ENCODE data around the gene PRELID1. TPM values are rescaled to one million over a fixed set of nuclear protein-coding genes. Genes with fewer than 3 reads are reported as not detected.
A peak's percentile ranks its signal among the peaks of the same experiment; 100 is the strongest.
"Not testable (repeated sequence)": the region's sequence is repeated elsewhere in the genome, so short reads cannot be mapped to it uniquely, and the experiment has no call there.

The PRELID1 gene
- total RNA-seq (100 to 1,000 TPM in 1 of 5 experiments, 10 to 100 TPM in 4; 49.0 to 172 (median 57.2) TPM), polyA plus RNA-seq (100 to 1,000 TPM; 155 to 177 TPM), total RNA-seq (30.4 reads per million, percentile 60 among the genes with 10 or more reads in this experiment)

- H3K9me3 Mint-ChIP-seq: peaks cover 0 to 2% (median 0%) of the 10 kb centered on the region in 11 donors
- peak; percentile 80 for ATAC-seq
- peak; percentile 78 to 95 (median 85) for DNase-seq
- Histone ChIP-seq H3K27ac (ENCODE audit: low read depth, low read length) (peak within 1 kb of the TSS; percentile 78), H3K27me3 (ENCODE audit: control insufficient read depth in 2 of 2, insufficient read depth in 2 of 2, low read length in 2 of 2) (no peaks in the 10 kb centered on the region), H3K4me3 (ENCODE audit: low read length) (peak within 1 kb of the TSS; percentile 98), H3K36me3 (ENCODE audit: control insufficient read depth in 2 of 3, insufficient read depth in 3 of 3, low read length in 3 of 3) (peaks cover 0 to 23% (median 0%) of the 10 kb centered on the region in 3 experiments), H3K4me1 (ENCODE audit: control insufficient read depth in 2 of 2, insufficient read depth in 2 of 2, low read length in 2 of 2) (peaks cover 46 to 49% of the 10 kb centered on the region in 2 donors), H3K9me3 (ENCODE audit: control insufficient read depth in 2 of 3, low read length in 3 of 3) (no peaks in the 10 kb centered on the region)
- peak within 1 kb of the TSS; percentile 84 to 95 (median 88) for H3K4me3 Mint-ChIP-seq
- intact Hi-C loops (cut with micrococcal nuclease): loop anchor here (1.0 to 10.0 kb wide), 7 partner anchors 8 to 856 kb away; partner anchors contain the start of genes FAF2 (in 1 of the 2), MXD3 (in 1 of the 2), NSD1 (in 1 of the 2) and RNF44 (in 1 of the 2)
- no peaks in the 10 kb centered on the region for H3K27me3 Mint-ChIP-seq
- ChIA-PET CTCF (interaction anchor here (0.6 to 0.8 kb wide), 2 partner anchors 188 to 221 kb away, joined by 3 read pairs; no protein-coding TSS in a partner anchor), POLR2A (interaction anchor here (0.7 to 1.3 kb wide), 9 partner anchors 9 to 170 kb away, joined by 3 to 6 read pairs (median 3); partner anchors contain the start of genes MXD3 and NSD1)
- peaks cover 52 to 76% (median 74%) of the 10 kb centered on the region in 7 donors for H3K4me1 Mint-ChIP-seq
- peak within 1 kb of the TSS; percentile 73 to 96 (median 90) for H3K27ac Mint-ChIP-seq
- peaks cover 0 to 43% (median 3%) of the 10 kb centered on the region in 5 donors for H3K36me3 Mint-ChIP-seq
Observed at GRCh38 chr5:177303121-177303924, at the start of gene PRELID1, which contains the start of gene RAB24. Gene PRELID1, plus strand, starts transcription at chr5:177303799. Its CDS starts 187 bp downstream, at chr5:177303986. Gene RAB24, minus strand, starts transcription at chr5:177303719. Its CDS starts 431 bp downstream, at chr5:177303288.

DNA sequence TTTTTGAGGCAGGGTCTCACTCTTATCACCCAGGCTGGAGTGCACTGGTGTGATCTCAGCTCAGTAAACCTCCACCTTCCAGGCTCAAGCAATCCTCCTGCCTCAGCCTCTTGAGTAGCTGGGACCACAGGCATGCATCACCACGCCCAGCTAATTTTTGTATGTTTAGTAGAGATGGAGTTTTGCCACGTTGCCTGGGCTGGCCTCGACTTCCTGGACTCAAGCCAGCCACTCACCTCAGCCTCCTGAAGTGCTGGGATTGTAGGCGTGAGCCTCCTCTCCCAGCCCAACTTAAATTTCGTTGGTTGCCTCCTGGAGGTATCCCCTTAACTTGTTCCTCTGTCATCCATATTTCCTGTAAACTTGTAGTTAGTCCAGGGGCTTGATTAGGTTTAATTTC lies 47.3 kb upstream of the PRELID1 start:
- intact Hi-C loops (cut with micrococcal nuclease): no loop called here
- DNase-seq (no peak), ATAC-seq (no peak)
- Mint-ChIP-seq H3K27ac (peak overlapping the region in 3 of 9 donors; percentile 5 to 64 (median 14)), H3K27me3 (no peaks in the 10 kb centered on the region), H3K36me3 (peaks cover 3 to 46% (median 24%) of the 10 kb centered on the region in 5 donors), H3K4me1 (peaks cover 0 to 9% (median 4%) of the 10 kb centered on the region in 7 donors), H3K9me3 (no peaks in the 10 kb centered on the region), H3K4me3 (no peak overlapping the region)
- H3K27ac ChIP-seq (ENCODE audit: low read depth, low read length): no peak overlapping the region
- ChIA-PET POLR2A (no interaction called here), CTCF (no interaction called here)
- no peaks in the 10 kb centered on the region for H3K9me3 ChIP-seq (ENCODE audit: control insufficient read depth in 2 of 3, low read length in 3 of 3)
- no peak overlapping the region for H3K4me3 ChIP-seq (ENCODE audit: low read length)
- no peaks in the 10 kb centered on the region for H3K27me3 ChIP-seq (ENCODE audit: control insufficient read depth in 2 of 2, insufficient read depth in 2 of 2, low read length in 2 of 2)
- no peaks in the 10 kb centered on the region for H3K4me1 ChIP-seq (ENCODE audit: control insufficient read depth in 2 of 2, insufficient read depth in 2 of 2, low read length in 2 of 2)
- peaks cover 8 to 80% (median 28%) of the 10 kb centered on the region in 3 experiments for H3K36me3 ChIP-seq (ENCODE audit: control insufficient read depth in 2 of 3, insufficient read depth in 3 of 3, low read length in 3 of 3)

GRCh38 chr5:177258711-177259110 lies 44.9 kb upstream of the PRELID1 start:
- H3K36me3 ChIP-seq (ENCODE audit: control insufficient read depth in 2 of 3, insufficient read depth in 3 of 3, low read length in 3 of 3): peaks cover 11 to 78% (median 26%) of the 10 kb centered on the region in 3 experiments
- CTCF ChIA-PET: not testable (repeated sequence)

GRCh38 chr5:177260961-177261360 lies 42.6 kb upstream of the PRELID1 start:
- H3K4me1 Mint-ChIP-seq: peaks cover 0 to 10% (median under 1%) of the 10 kb centered on the region in 7 donors
- H3K9me3 Mint-ChIP-seq: no peaks in the 10 kb centered on the region
- Histone ChIP-seq H3K9me3 (ENCODE audit: control insufficient read depth in 2 of 3, low read length in 3 of 3) (no peaks in the 10 kb centered on the region), H3K27me3 (ENCODE audit: control insufficient read depth in 2 of 2, insufficient read depth in 2 of 2, low read length in 2 of 2) (no peaks in the 10 kb centered on the region), H3K4me3 (ENCODE audit: low read length) (no peak overlapping the region), H3K4me1 (ENCODE audit: control insufficient read depth in 2 of 2, insufficient read depth in 2 of 2, low read length in 2 of 2) (no peaks in the 10 kb centered on the region), H3K27ac (ENCODE audit: low read depth, low read length) (no peak overlapping the region), H3K36me3 (ENCODE audit: control insufficient read depth in 2 of 3, insufficient read depth in 3 of 3, low read length in 3 of 3) (peaks cover 15 to 82% (median 21%) of the 10 kb centered on the region in 3 experiments)
- ChIA-PET POLR2A (no interaction called here), CTCF (no interaction called here)
- DNase-seq: no peak
- H3K4me3 Mint-ChIP-seq: no peak overlapping the region
- H3K36me3 Mint-ChIP-seq: peaks cover 3 to 54% (median 19%) of the 10 kb centered on the region in 5 donors
- H3K27ac Mint-ChIP-seq: no peak overlapping the region
- H3K27me3 Mint-ChIP-seq: no peaks in the 10 kb centered on the region
- ATAC-seq: no peak
- intact Hi-C loops (cut with micrococcal nuclease): loop anchor here in 1 of 2 donors (5.0 kb wide), 1 partner anchor 149 kb away; no protein-coding TSS in a partner anchor

More at GRCh38 chr5:177258711-177259110, 44.9 kb upstream of the PRELID1 start:
- DNase-seq; H3K4me3 Mint-ChIP-seq; intact Hi-C loops (cut with micrococcal nuclease); H3K27me3 Mint-ChIP-seq; H3K4me1 ChIP-seq (ENCODE audit: control insufficient read depth in 2 of 2, insufficient read depth in 2 of 2, low read length in 2 of 2); H3K27me3 ChIP-seq (ENCODE audit: control insufficient read depth in 2 of 2, insufficient read depth in 2 of 2, low read length in 2 of 2); H3K9me3 ChIP-seq (ENCODE audit: control insufficient read depth in 2 of 3, low read length in 3 of 3); H3K27ac ChIP-seq (ENCODE audit: low read depth, low read length); ATAC-seq; POLR2A ChIA-PET; H3K4me3 ChIP-seq (ENCODE audit: low read length); H3K9me3 Mint-ChIP-seq: not testable (repeated sequence)
- peaks cover 3 to 44% (median 19%) of the 10 kb centered on the region in 5 donors for H3K36me3 Mint-ChIP-seq
- peak overlapping the region in 1 of 9 donors; percentile 11 for H3K27ac Mint-ChIP-seq
- H3K4me1 Mint-ChIP-seq: peaks cover 0 to 13% (median 5%) of the 10 kb centered on the region in 7 donors

- Histone ChIP-seq H3K4me3 (ENCODE audit: low read length) (no peak overlapping the region), H3K4me1 (ENCODE audit: control insufficient read depth in 2 of 2, insufficient read depth in 2 of 2, low read length in 2 of 2) (no peaks in the 10 kb centered on the region), H3K27ac (ENCODE audit: low read depth, low read length) (no peak overlapping the region), H3K9me3 (ENCODE audit: control insufficient read depth in 2 of 3, low read length in 3 of 3) (no peaks in the 10 kb centered on the region), H3K27me3 (ENCODE audit: control insufficient read depth in 2 of 2, insufficient read depth in 2 of 2, low read length in 2 of 2) (no peaks in the 10 kb centered on the region), H3K36me3 (ENCODE audit: control insufficient read depth in 2 of 3, insufficient read depth in 3 of 3, low read length in 3 of 3) (peaks cover 15 to 85% (median 21%) of the 10 kb centered on the region in 3 experiments)
- peaks cover 3 to 55% (median 21%) of the 10 kb centered on the region in 5 donors for H3K36me3 Mint-ChIP-seq
- ChIA-PET CTCF (no interaction called here), POLR2A (no interaction called here)
- no peaks in the 10 kb centered on the region for H3K27me3 Mint-ChIP-seq
- peak overlapping the region in 3 of 9 donors; percentile 30 to 51 (median 43) for H3K27ac Mint-ChIP-seq
- intact Hi-C loops (cut with micrococcal nuclease): loop anchor here in 1 of 2 donors (5.0 kb wide), 1 partner anchor 149 kb away; no protein-coding TSS in a partner anchor
- H3K9me3 Mint-ChIP-seq: no peaks in the 10 kb centered on the region
- H3K4me3 Mint-ChIP-seq: no peak overlapping the region
- DNase-seq: no peak
- H3K4me1 Mint-ChIP-seq: peaks cover 0 to 10% (median 0%) of the 10 kb centered on the region in 7 donors
- ATAC-seq: no peak
Observed at GRCh38 chr5:177261510-177261909, 42.1 kb upstream of the PRELID1 start.

DNA sequence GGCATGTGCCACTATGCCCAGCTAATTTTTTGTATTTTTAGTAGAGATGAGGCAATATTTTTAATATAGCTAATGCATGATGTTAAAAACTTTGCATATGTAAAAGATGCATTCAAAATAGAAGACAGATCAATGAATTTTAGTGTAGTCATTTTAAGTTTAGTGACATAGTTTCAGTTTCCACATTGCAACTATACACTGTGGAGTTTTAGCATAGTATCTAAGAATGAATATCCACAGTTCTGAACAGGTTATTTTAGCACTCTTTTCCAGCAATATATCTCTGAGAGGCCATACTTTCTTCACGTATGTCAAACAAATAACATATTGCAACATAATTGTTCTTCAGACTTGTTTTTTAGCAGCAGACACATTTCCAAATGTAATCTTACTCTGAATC lies 39.4 kb upstream of the PRELID1 start:
- Histone ChIP-seq H3K4me1 (ENCODE audit: control insufficient read depth in 2 of 2, insufficient read depth in 2 of 2, low read length in 2 of 2) (no peaks in the 10 kb centered on the region), H3K9me3 (ENCODE audit: control insufficient read depth in 2 of 3, low read length in 3 of 3) (no peaks in the 10 kb centered on the region), H3K36me3 (ENCODE audit: control insufficient read depth in 2 of 3, insufficient read depth in 3 of 3, low read length in 3 of 3) (peaks cover 15 to 82% (median 24%) of the 10 kb centered on the region in 3 experiments), H3K27ac (ENCODE audit: low read depth, low read length) (no peak overlapping the region), H3K4me3 (ENCODE audit: low read length) (no peak overlapping the region), H3K27me3 (ENCODE audit: control insufficient read depth in 2 of 2, insufficient read depth in 2 of 2, low read length in 2 of 2) (no peaks in the 10 kb centered on the region)
- ATAC-seq (no peak), DNase-seq (no peak)
- ChIA-PET CTCF (interaction anchor here (0.6 to 2.2 kb wide), 3 partner anchors 12 to 348 kb away, joined by 3 to 9 read pairs (median 5); no protein-coding TSS in a partner anchor), POLR2A (interaction anchor here (0.8 kb wide), 1 partner anchor 11 kb away, joined by 6 read pairs; no protein-coding TSS in a partner anchor)
- H3K4me1 Mint-ChIP-seq: peaks cover 0 to 10% (median 0%) of the 10 kb centered on the region in 7 donors
- H3K27me3 Mint-ChIP-seq: no peaks in the 10 kb centered on the region
- no peak overlapping the region for H3K4me3 Mint-ChIP-seq
- peak overlapping the region in 2 of 9 donors; percentile 33 to 36 for H3K27ac Mint-ChIP-seq
- H3K36me3 Mint-ChIP-seq: peaks cover under 1 to 55% (median 25%) of the 10 kb centered on the region in 5 donors
- intact Hi-C loops (cut with micrococcal nuclease): loop anchor here in 1 of 2 donors (5.0 kb wide), 1 partner anchor 152 kb away; no protein-coding TSS in a partner anchor
- no peaks in the 10 kb centered on the region for H3K9me3 Mint-ChIP-seq
